ES-I3 (cell line): ENCODE data around the gene USP30.

Experiments
- H3K36me3 ChIP-seq: 2 replicates; pipeline ENCODE4 v1.6.1; 2013; ENCODE audit warnings: mild to moderate bottlenecking, low read length, control low read depth, moderate library complexity; ENCODE audit not compliant: insufficient read depth
- H3K4me1 ChIP-seq: 2 replicates; pipeline ENCODE4 v1.6.1; 2013; ENCODE audit warnings: mild to moderate bottlenecking, control low read depth, low read length; ENCODE audit not compliant: insufficient read depth
- H3K9ac ChIP-seq: 2 replicates; pipeline ENCODE4 v1.6.1; 2013; ENCODE audit warnings: low read depth, mild to moderate bottlenecking, low read length, moderate library complexity
- H3K9me3 ChIP-seq: 2 replicates; pipeline ENCODE4 v1.6.1; 2013; ENCODE audit warnings: mild to moderate bottlenecking, low read length, moderate library complexity; ENCODE audit not compliant: control insufficient read depth, insufficient read depth

The USP30 gene

GRCh38 chr12:109115758-109116610 is 63.6 kb downstream of the USP30 start, which contains the start of gene ACACB:
TSS of gene ACACB (plus strand) at chr12:109116587. CDS start at chr12:109139406, 22,819 bp downstream.
- Histone ChIP-seq H3K9me3 (no peaks in the 10 kb centered on the region), H3K4me1 (peaks cover 16% of the 10 kb centered on the region), H3K36me3 (no peaks in the 10 kb centered on the region), H3K9ac (no peak within 1 kb of the TSS)

GRCh38 chr12:109116611-109116949 is 64.2 kb downstream of the USP30 start:
- Histone ChIP-seq H3K4me1 (peaks cover 15% of the 10 kb centered on the region), H3K9me3 (no peaks in the 10 kb centered on the region), H3K36me3 (no peaks in the 10 kb centered on the region), H3K9ac (no peak overlapping the region)

- H3K9ac ChIP-seq, result no peak overlapping the region
- H3K36me3 ChIP-seq, result no peaks in the 10 kb centered on the region
- H3K4me1 ChIP-seq, result peaks cover 9% of the 10 kb centered on the region; the same call in 1 of the 2 replicates
- no peaks in the 10 kb centered on the region for H3K9me3 ChIP-seq
Observed at GRCh38 chr12:109120095-109120494, 67.7 kb downstream of the USP30 start.

- H3K9me3 ChIP-seq, result no peaks in the 10 kb centered on the region
- no peak overlapping the region for H3K9ac ChIP-seq
- H3K4me1 ChIP-seq, result peaks cover 6% of the 10 kb centered on the region; the same call in 1 of the 2 replicates
- H3K36me3 ChIP-seq, result no peaks in the 10 kb centered on the region
Observed at GRCh38 chr12:109120557-109120956, 68.2 kb downstream of the USP30 start.

- Histone ChIP-seq H3K36me3 (no peaks in the 10 kb centered on the region), H3K9ac (no peak overlapping the region), H3K9me3 (no peaks in the 10 kb centered on the region), H3K4me1 (no peaks in the 10 kb centered on the region)
Observed at GRCh38 chr12:109121346-109121880, 69.0 kb downstream of the USP30 start.

- Histone ChIP-seq H3K9ac (no peak overlapping the region), H3K9me3 (no peaks in the 10 kb centered on the region), H3K36me3 (no peaks in the 10 kb centered on the region), H3K4me1 (no peaks in the 10 kb centered on the region)
Observed at GRCh38 chr12:109124878-109125648, 72.7 kb downstream of the USP30 start.

GRCh38 chr12:109125791-109126190 is 73.4 kb downstream of the USP30 start:
- no peaks in the 10 kb centered on the region for H3K9me3 ChIP-seq
- H3K36me3 ChIP-seq, result no peaks in the 10 kb centered on the region
- H3K9ac ChIP-seq, result no peak overlapping the region
- H3K4me1 ChIP-seq, result no peaks in the 10 kb centered on the region

GRCh38 chr12:109126784-109127183 is 74.4 kb downstream of the USP30 start:
- Histone ChIP-seq H3K9me3 (no peaks in the 10 kb centered on the region), H3K4me1 (no peaks in the 10 kb centered on the region; the same call in 1 of the 2 replicates), H3K36me3 (no peaks in the 10 kb centered on the region), H3K9ac (no peak overlapping the region)

GRCh38 chr12:109127533-109128242 is 75.3 kb downstream of the USP30 start:
- Histone ChIP-seq H3K4me1 (no peaks in the 10 kb centered on the region; the same call in 1 of the 2 replicates), H3K9me3 (no peaks in the 10 kb centered on the region), H3K9ac (no peak overlapping the region), H3K36me3 (no peaks in the 10 kb centered on the region)

GRCh38 chr12:109130297-109131153 is 78.1 kb downstream of the USP30 start:
- H3K36me3 ChIP-seq, result no peaks in the 10 kb centered on the region
- no peaks in the 10 kb centered on the region for H3K9me3 ChIP-seq
- no peak overlapping the region for H3K9ac ChIP-seq
- no peaks in the 10 kb centered on the region; the same call in 1 of the 2 replicates for H3K4me1 ChIP-seq

GRCh38 chr12:109131154-109132050 is 79.0 kb downstream of the USP30 start:
- Histone ChIP-seq H3K36me3 (no peaks in the 10 kb centered on the region), H3K4me1 (no peaks in the 10 kb centered on the region; the same call in 1 of the 2 replicates), H3K9ac (no peak overlapping the region), H3K9me3 (no peaks in the 10 kb centered on the region)

- H3K4me1 ChIP-seq, result no peaks in the 10 kb centered on the region; the same call in 1 of the 2 replicates
- no peaks in the 10 kb centered on the region for H3K36me3 ChIP-seq
- no peaks in the 10 kb centered on the region for H3K9me3 ChIP-seq
- no peak overlapping the region for H3K9ac ChIP-seq
Observed at GRCh38 chr12:109134186-109134917, 82.0 kb downstream of the USP30 start.
